ENCODE data around the gene FRMD7. TPM values are rescaled to one million over a fixed set of nuclear protein-coding genes. Genes with fewer than 3 reads are reported as not detected.

FRMD7 gene
- total and polyA plus RNA-seq, 2 of the 4 experiments (the other 2 are of a cell fraction): not detected

- H3K56ac ChIP-seq (ENCODE audit: extremely low read depth, insufficient read depth, low read length): no peak overlapping the region
- no peak overlapping the region for H4K8ac ChIP-seq (ENCODE audit: low read depth in 2 of 2, low read length in 2 of 2)
- no peak overlapping the region for H4K91ac ChIP-seq (ENCODE audit: insufficient read depth, low read depth, low read length)
- H3K27ac ChIP-seq (ENCODE audit: insufficient read depth, low read length): no peak overlapping the region
- no peak overlapping the region for H3K9ac ChIP-seq (ENCODE audit: low read depth, low read length)
- no peak overlapping the region for H2BK20ac ChIP-seq (ENCODE audit: low read depth, low read length)
- in situ Hi-C loops (cut with MboI; ENCODE audit: low sequenced_read_pairs) (no loop called here), dilution Hi-C loops (cut with HindIII; ENCODE audit: low sequenced_read_pairs, unreplicated experiment) (no loop called here), intact Hi-C loops (cut with micrococcal nuclease) (no loop called here)
- ATAC-seq (ENCODE audit: low read depth) (no peak), DNase-seq (no peak)
- H3K9me3 ChIP-seq (ENCODE audit: control insufficient read depth, insufficient read depth, low read length): no peaks in the 10 kb centered on the region
- no peaks in the 10 kb centered on the region for H3K9me1 ChIP-seq (ENCODE audit: insufficient read depth, low read length)
- H3K4me2 ChIP-seq (ENCODE audit: low read depth, low read length): no peak overlapping the region
- H2BK120ac ChIP-seq (ENCODE audit: low read depth, low read length): no peak overlapping the region
- whole genome bisulfite sequencing, 2 experiments (ENCODE audit: extremely low coverage in 2 of 2, insufficient read length in 1 of 2): no CpG with 5 or more reads among the region's 4 CpGs
- H2AFZ ChIP-seq (replicated peaks; ENCODE audit: low read length, poor library complexity): no peak overlapping the region
- H3K23ac ChIP-seq (ENCODE audit: low read depth, low read length): no peak overlapping the region
- no peaks in the 10 kb centered on the region for H3K4me1 ChIP-seq (ENCODE audit: control insufficient read depth, insufficient read depth, low read length)
- ChIA-PET POLR2A (ENCODE audit: unreplicated experiment) (no interaction called here), CTCF (interaction anchor here (0.6 to 1.5 kb wide), 3 partner anchors 8 to 81 kb away, joined by 3 read pairs; no protein-coding TSS in a partner anchor)
- peaks cover 6% of the 10 kb centered on the region for H3K27me3 ChIP-seq (ENCODE audit: control insufficient read depth, insufficient read depth, low read length)
- no peak overlapping the region for H3K18ac ChIP-seq (ENCODE audit: low read depth, low read length)
- no peak overlapping the region for H2AK5ac ChIP-seq (ENCODE audit: low read depth, low read length)
- no peaks in the 10 kb centered on the region for H3K79me1 ChIP-seq (ENCODE audit: low read depth in 1 of 2, low read length in 2 of 2)
- no peak overlapping the region for H4K5ac ChIP-seq (ENCODE audit: low read depth, low read length)
- no peak overlapping the region for H2AK9ac ChIP-seq (replicated peaks; ENCODE audit: low read depth, low read length, poor library complexity)
- no peak overlapping the region for H2BK5ac ChIP-seq (ENCODE audit: low read depth, low read length, poor library complexity, severe bottlenecking)
- H3K14ac ChIP-seq (replicated peaks; ENCODE audit: low read depth, low read length): no peak overlapping the region
- no peak overlapping the region for H2BK15ac ChIP-seq (ENCODE audit: low read depth, low read length)
- no peaks in the 10 kb centered on the region for H3K36me3 ChIP-seq (ENCODE audit: control insufficient read depth, insufficient read depth, low read length)
- TF ChIP-seq MAZ (IDR thresholded peaks at IDR 0.05; ENCODE audit: borderline replicate concordance, low read depth, low read length) (no peak), POLR2A (IDR thresholded peaks at IDR 0.05; ENCODE audit: low read depth, low read length) (no peak), NFE2L2 (IDR thresholded peaks at IDR 0.05; ENCODE audit: low read depth, low read length) (no peak), MXI1 (IDR thresholded peaks at IDR 0.05; ENCODE audit: borderline replicate concordance, low read depth, low read length) (no peak), SMC3 (IDR thresholded peaks at IDR 0.05; ENCODE audit: low read depth, low read length) (no peak), RFX5 (IDR thresholded peaks at IDR 0.05; ENCODE audit: low read depth, low read length) (no peak), CHD1 (IDR thresholded peaks at IDR 0.05; ENCODE audit: low read depth, low read length) (no peak), BHLHE40 (IDR thresholded peaks at IDR 0.05; ENCODE audit: low read depth, low read length) (no peak), FOS (IDR thresholded peaks at IDR 0.05; ENCODE audit: low read depth, low read length) (no peak), RAD21 (IDR thresholded peaks at IDR 0.05; ENCODE audit: low read length) (no peak), USF2 (IDR thresholded peaks at IDR 0.05; ENCODE audit: low read depth, low read length) (no peak), CEBPB (IDR thresholded peaks at IDR 0.05; ENCODE audit: low read depth, low read length) (no peak), MAFK (IDR thresholded peaks at IDR 0.05; ENCODE audit: low read depth, low read length) (no peak), ELK1 (IDR thresholded peaks at IDR 0.05; ENCODE audit: borderline replicate concordance, low read depth, low read length) (no peak), RCOR1 (IDR thresholded peaks at IDR 0.05; ENCODE audit: insufficient replicate concordance, low read length) (no peak)
- TF ChIP-seq, protein P1, sequence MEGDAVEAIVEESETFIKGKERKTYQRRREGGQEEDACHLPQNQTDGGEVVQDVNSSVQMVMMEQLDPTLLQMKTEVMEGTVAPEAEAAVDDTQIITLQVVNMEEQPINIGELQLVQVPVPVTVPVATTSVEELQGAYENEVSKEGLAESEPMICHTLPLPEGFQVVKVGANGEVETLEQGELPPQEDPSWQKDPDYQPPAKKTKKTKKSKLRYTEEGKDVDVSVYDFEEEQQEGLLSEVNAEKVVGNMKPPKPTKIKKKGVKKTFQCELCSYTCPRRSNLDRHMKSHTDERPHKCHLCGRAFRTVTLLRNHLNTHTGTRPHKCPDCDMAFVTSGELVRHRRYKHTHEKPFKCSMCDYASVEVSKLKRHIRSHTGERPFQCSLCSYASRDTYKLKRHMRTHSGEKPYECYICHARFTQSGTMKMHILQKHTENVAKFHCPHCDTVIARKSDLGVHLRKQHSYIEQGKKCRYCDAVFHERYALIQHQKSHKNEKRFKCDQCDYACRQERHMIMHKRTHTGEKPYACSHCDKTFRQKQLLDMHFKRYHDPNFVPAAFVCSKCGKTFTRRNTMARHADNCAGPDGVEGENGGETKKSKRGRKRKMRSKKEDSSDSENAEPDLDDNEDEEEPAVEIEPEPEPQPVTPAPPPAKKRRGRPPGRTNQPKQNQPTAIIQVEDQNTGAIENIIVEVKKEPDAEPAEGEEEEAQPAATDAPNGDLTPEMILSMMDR (conservative IDR thresholded peaks at IDR 0.05; ENCODE audit: low read depth, low read length): no peak
- no peaks in the 10 kb centered on the region for H4K20me1 ChIP-seq (ENCODE audit: insufficient read depth, low read length)
- no peak overlapping the region for H3K4me3 ChIP-seq (ENCODE audit: insufficient read depth, low read depth, low read length)
- H3K4ac ChIP-seq (ENCODE audit: low read depth, low read length): no peak overlapping the region
- no TSS peak for BruUV-seq (replicated peaks)
Measured at GRCh38 chrX:132063862-132064261, 64.0 kb downstream of the FRMD7 start.

Measured in IMR-90 (cell line).